Spleen (tissue), 7 donors: ENCODE results near the gene SYNM.

Experiments used
- POLR2A ChIP-seq, 3 donors: fragments of 450-650 bp; IDR thresholded peaks; one replicate each; pipeline ENCODE4 v1.5.1; 2017; ENCODE audit warnings: antibody characterized with exemption in 3 of 3, mild to moderate bottlenecking in 1 of 3
- POLR2AphosphoS5 ChIP-seq, 3 donors: sonication (generic); formaldehyde crosslinking; IDR thresholded peaks; one replicate each; pipeline ENCODE4 v1.5.1; 2017; ENCODE audit warnings: antibody characterized with exemption in 3 of 3
- TF ChIP-seq, protein P1 (sequence below), 11 experiments: fragments of 200-600 bp in 7 of 11; fragments of 450-650 bp in 4 of 11; sonication (generic) in 4 of 11; IDR thresholded peaks in 8 of 11; conservative IDR thresholded peaks in 3 of 11; 1 replicate in 7 of 11; 2 replicates in 4 of 11; pipeline versions ENCODE4 v1.4.0 to v1.8.0; 2016 to 2021; ENCODE audit warnings: antibody characterized with exemption in 11 of 11, inconsistent platforms in 4 of 11, mild to moderate bottlenecking in 1 of 11
- donor health status: DM: no; HTN: no; CAD: no; lungs with moderate emphysema.
- donor health status: DM: no; HTN: no; CAD: no.
- donor health status: DM: no; HTN: no; CAD: no.

GRCh38 chr15:99139276-99139675, 34.4 kb downstream of the SYNM start:
- TF ChIP-seq, protein P1, sequence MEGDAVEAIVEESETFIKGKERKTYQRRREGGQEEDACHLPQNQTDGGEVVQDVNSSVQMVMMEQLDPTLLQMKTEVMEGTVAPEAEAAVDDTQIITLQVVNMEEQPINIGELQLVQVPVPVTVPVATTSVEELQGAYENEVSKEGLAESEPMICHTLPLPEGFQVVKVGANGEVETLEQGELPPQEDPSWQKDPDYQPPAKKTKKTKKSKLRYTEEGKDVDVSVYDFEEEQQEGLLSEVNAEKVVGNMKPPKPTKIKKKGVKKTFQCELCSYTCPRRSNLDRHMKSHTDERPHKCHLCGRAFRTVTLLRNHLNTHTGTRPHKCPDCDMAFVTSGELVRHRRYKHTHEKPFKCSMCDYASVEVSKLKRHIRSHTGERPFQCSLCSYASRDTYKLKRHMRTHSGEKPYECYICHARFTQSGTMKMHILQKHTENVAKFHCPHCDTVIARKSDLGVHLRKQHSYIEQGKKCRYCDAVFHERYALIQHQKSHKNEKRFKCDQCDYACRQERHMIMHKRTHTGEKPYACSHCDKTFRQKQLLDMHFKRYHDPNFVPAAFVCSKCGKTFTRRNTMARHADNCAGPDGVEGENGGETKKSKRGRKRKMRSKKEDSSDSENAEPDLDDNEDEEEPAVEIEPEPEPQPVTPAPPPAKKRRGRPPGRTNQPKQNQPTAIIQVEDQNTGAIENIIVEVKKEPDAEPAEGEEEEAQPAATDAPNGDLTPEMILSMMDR (IDR thresholded peaks at IDR 0.05 in 8 of 11, conservative IDR thresholded peaks at IDR 0.05 in 3 of 11), result no peak
- TF ChIP-seq POLR2AphosphoS5 (IDR thresholded peaks at IDR 0.05) (no peak), POLR2A (IDR thresholded peaks at IDR 0.05) (no peak)
